Vagina (tissue), 2 donors: Measurements from ENCODE around the gene RNF31. TPM values are rescaled to one million over a fixed set of nuclear protein-coding genes. Genes with fewer than 3 reads are reported as not detected.
"Not testable (repeated sequence)": the region's sequence is repeated elsewhere in the genome, so short reads cannot be mapped to it uniquely, and the experiment has no call there.

Experiments
- DNase-seq, 2 donors: peaks; one replicate each; pipeline ENCODE4 v3.0.0-alpha.2; 2017; ENCODE audit errors: extremely low spot score in 2 of 2
- H3K27ac ChIP-seq: fragments of 200-600 bp; sonication (generic); one replicate; pipeline ENCODE4 v1.5.1; 2019
- H3K27me3 ChIP-seq: fragments of 200-600 bp; sonication (generic); one replicate; pipeline ENCODE4 v1.5.1; 2019
- H3K36me3 ChIP-seq, 2 donors: fragments of 200-600 bp; sonication (generic); one replicate each; pipeline ENCODE4 v1.5.1; 2017 to 2019
- H3K4me1 ChIP-seq: fragments of 200-600 bp; sonication (generic); one replicate; pipeline ENCODE4 v1.5.1; 2019
- H3K4me3 ChIP-seq, 2 donors: fragments of 200-600 bp; sonication (generic); 1 replicate in 1 of 2; 2 replicates in 1 of 2; pipeline ENCODE4 v1.5.1; 2016 to 2019
- H3K9me3 ChIP-seq: fragments of 200-600 bp; sonication (generic); one replicate; pipeline ENCODE4 v1.5.1; 2019
- POLR2A ChIP-seq, 2 donors: fragments of 450-650 bp; IDR thresholded peaks; one replicate each; pipeline ENCODE4 v1.6.1; 2017; ENCODE audit warnings: antibody characterized with exemption in 2 of 2, mild to moderate bottlenecking in 2 of 2, moderate library complexity in 2 of 2
- POLR2AphosphoS5 ChIP-seq, 2 donors: sonication (generic); formaldehyde crosslinking; IDR thresholded peaks; one replicate each; pipeline ENCODE4 v1.9.0; 2017; ENCODE audit warnings: antibody characterized with exemption in 2 of 2, mild to moderate bottlenecking in 2 of 2, low read depth in 1 of 2; ENCODE audit not compliant: insufficient read depth in 1 of 2
- intact Hi-C: fragments of 100-400 bp; cut with DNase I; formaldehyde crosslinking; loops from one replicate; pipeline ENCODE4 v1.15.1; 2023
- total RNA-seq: library from RNA; depleted of rRNA; stranded (reverse); fragments of >200 nt; gene quantifications from one replicate; pipeline ENCODE4 v1.2.3, GENCODE V29; 2016
- TF ChIP-seq, protein P1 (sequence below), 3 experiments: fragments of 450-650 bp in 2 of 3; fragments of 200-600 bp in 1 of 3; sonication (generic) in 1 of 3; IDR thresholded peaks; one replicate each; pipeline ENCODE4 v1.5.1; 2017 to 2019; ENCODE audit warnings: antibody characterized with exemption in 3 of 3, mild to moderate bottlenecking in 2 of 3, moderate library complexity in 2 of 3

The RNF31 gene
- total RNA-seq, 1 donor from 2014 or later, result 87.9 TPM

DNA sequence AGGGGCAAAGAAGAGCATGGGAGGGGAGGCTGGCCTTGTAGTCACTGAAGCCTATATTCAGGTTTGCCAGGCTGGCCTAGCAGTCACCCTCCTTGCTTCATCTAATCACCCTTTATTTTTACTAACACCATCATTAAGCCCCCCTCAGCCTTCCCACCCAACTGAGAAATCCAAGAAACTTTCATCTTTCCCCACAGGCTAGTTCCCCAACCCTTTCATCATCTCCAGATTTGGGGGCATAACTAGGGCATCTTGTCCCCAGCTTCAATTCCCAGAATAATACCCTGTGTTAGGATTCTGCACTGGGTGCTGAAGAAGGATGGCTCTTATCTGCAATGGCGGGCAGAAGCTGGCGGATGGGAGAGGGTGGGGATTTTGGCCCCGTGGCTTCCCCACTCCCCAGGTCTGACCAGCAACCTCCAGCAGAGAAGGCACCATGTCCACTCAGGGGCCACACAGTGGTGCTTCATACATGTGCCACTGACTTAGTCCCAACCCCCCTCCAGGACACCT lies 46.3 kb upstream of the RNF31 start:
- TF ChIP-seq, protein P1, sequence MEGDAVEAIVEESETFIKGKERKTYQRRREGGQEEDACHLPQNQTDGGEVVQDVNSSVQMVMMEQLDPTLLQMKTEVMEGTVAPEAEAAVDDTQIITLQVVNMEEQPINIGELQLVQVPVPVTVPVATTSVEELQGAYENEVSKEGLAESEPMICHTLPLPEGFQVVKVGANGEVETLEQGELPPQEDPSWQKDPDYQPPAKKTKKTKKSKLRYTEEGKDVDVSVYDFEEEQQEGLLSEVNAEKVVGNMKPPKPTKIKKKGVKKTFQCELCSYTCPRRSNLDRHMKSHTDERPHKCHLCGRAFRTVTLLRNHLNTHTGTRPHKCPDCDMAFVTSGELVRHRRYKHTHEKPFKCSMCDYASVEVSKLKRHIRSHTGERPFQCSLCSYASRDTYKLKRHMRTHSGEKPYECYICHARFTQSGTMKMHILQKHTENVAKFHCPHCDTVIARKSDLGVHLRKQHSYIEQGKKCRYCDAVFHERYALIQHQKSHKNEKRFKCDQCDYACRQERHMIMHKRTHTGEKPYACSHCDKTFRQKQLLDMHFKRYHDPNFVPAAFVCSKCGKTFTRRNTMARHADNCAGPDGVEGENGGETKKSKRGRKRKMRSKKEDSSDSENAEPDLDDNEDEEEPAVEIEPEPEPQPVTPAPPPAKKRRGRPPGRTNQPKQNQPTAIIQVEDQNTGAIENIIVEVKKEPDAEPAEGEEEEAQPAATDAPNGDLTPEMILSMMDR (IDR thresholded peaks at IDR 0.05), result no peak
- TF ChIP-seq POLR2A (IDR thresholded peaks at IDR 0.05) (no peak), POLR2AphosphoS5 (IDR thresholded peaks at IDR 0.05; ENCODE audit: insufficient read depth in 1 of 2, low read depth in 1 of 2) (no peak)
- DNase-seq, result no peak
- Histone ChIP-seq H3K4me3 (no peak overlapping the region), H3K9me3 (no peaks in the 10 kb centered on the region), H3K4me1 (no peaks in the 10 kb centered on the region), H3K36me3 (no peaks in the 10 kb centered on the region), H3K27ac (no peak overlapping the region), H3K27me3 (no peaks in the 10 kb centered on the region)
- intact Hi-C loops, result loop anchor here (5.0 kb wide), 1 partner anchor 44 kb away; no protein-coding TSS in a partner anchor

DNA sequence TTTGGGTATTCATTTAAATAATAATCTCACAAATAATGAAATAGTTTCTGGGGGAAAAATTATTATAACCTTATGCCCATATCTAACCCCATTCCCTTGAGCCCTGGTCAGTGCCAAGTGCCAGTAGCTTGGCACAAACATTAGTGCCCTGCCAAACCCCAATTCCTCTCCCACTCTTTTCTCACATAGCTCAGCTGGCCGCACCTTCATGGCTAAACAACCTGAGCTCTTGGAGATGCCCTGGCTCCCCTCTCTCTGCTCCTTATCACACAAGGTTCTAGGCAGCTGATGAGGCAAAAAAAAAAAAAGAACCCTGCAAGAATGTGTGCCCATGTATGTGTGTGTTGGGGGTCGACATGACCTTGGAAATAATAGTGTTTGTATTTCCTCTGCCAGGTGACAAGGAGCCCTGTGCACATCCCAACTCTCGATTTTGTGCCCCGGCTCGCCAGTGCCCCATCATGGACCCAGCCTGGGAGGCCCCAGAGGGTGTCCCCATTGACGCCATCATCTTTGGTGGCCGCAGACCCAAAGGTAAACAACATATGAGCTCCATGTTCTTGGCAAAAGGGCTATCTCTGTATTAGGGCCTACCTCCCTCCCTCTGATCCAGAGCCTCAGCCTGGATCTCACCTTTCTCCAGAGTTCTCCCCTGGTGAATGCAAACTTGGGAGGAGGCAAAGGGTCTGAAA lies 44.8 kb upstream of the RNF31 start:
- H3K4me1 ChIP-seq, result no peaks in the 10 kb centered on the region
- no peaks in the 10 kb centered on the region for H3K9me3 ChIP-seq
- DNase-seq, result no peak
- H3K4me3 ChIP-seq, result no peak overlapping the region
- no peaks in the 10 kb centered on the region for H3K27me3 ChIP-seq
- no peak overlapping the region for H3K27ac ChIP-seq
- intact Hi-C loops, result loop anchor here (5.0 kb wide), 1 partner anchor 45 kb away; no protein-coding TSS in a partner anchor
- H3K36me3 ChIP-seq, result no peaks in the 10 kb centered on the region
- TF ChIP-seq, protein P1 (IDR thresholded peaks at IDR 0.05), result no peak
- TF ChIP-seq POLR2A (IDR thresholded peaks at IDR 0.05) (no peak), POLR2AphosphoS5 (IDR thresholded peaks at IDR 0.05; ENCODE audit: insufficient read depth in 1 of 2, low read depth in 1 of 2) (no peak)

DNA sequence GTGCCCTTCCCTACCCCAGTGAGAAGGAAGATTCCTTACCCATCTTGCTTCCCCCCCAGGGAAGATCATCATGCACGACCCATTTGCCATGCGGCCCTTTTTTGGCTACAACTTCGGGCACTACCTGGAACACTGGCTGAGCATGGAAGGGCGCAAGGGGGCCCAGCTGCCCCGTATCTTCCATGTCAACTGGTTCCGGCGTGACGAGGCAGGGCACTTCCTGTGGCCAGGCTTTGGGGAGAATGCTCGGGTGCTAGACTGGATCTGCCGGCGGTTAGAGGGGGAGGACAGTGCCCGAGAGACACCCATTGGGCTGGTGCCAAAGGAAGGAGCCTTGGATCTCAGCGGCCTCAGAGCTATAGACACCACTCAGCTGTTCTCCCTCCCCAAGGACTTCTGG lies 43.8 kb upstream of the RNF31 start:
- no peak for DNase-seq
- no peaks in the 10 kb centered on the region for H3K36me3 ChIP-seq
- intact Hi-C loops, result loop anchor here (5.0 kb wide), 1 partner anchor 46 kb away; no protein-coding TSS in a partner anchor
- no peaks in the 10 kb centered on the region for H3K27me3 ChIP-seq
- H3K4me3 ChIP-seq, result no peak overlapping the region
- TF ChIP-seq, protein P1 (IDR thresholded peaks at IDR 0.05), result no peak
- no peak for TF ChIP-seq POLR2AphosphoS5 (IDR thresholded peaks at IDR 0.05; ENCODE audit: insufficient read depth in 1 of 2, low read depth in 1 of 2)
- no peak for TF ChIP-seq POLR2A (IDR thresholded peaks at IDR 0.05)
- H3K4me1 ChIP-seq, result no peaks in the 10 kb centered on the region
- no peaks in the 10 kb centered on the region for H3K9me3 ChIP-seq
- no peak overlapping the region for H3K27ac ChIP-seq

- DNase-seq, intact Hi-C loops, H3K4me3 ChIP-seq, H3K36me3 ChIP-seq, H3K27ac ChIP-seq, H3K27me3 ChIP-seq, H3K4me1 ChIP-seq, H3K9me3 ChIP-seq: not testable (repeated sequence)
These were observed 41.6 kb upstream of the RNF31 start for GRCh38 chr14:24105609-24106239.

DNA sequence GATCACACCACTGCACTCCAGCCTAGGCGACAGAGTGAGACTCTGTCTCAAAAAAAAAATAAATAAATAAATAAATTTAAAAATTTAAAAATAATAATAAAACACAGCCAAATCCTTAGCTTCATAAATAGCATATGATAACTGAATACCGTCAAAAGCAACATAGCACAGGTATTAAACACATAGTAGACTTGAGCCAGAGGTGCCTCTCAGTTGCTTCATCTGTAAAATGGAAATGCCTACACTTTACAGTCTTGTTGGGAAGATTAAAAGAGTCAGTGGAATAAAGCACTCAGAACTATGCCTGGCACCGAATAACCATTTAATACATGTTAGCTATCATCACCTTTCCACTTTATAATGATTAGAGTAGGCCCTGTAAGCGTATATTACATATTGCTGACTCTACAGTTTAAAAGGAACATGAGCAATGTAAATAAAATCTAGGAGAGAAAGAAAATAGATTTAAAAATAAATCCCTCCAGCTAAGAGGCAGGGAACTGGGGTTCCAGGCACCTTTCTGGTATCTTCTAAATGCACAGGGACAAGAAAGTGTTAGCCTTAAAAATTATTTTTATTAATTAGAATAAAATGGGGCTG lies 40.5 kb upstream of the RNF31 start:
- Histone ChIP-seq H3K27me3 (no peaks in the 10 kb centered on the region), H3K4me1 (no peaks in the 10 kb centered on the region), H3K27ac (no peak overlapping the region), H3K4me3 (no peak overlapping the region), H3K9me3 (no peaks in the 10 kb centered on the region), H3K36me3 (no peaks in the 10 kb centered on the region)
- no peak for DNase-seq
- no peak for TF ChIP-seq POLR2A (IDR thresholded peaks at IDR 0.05)
- TF ChIP-seq POLR2AphosphoS5 (IDR thresholded peaks at IDR 0.05; ENCODE audit: insufficient read depth in 1 of 2, low read depth in 1 of 2), result no peak
- TF ChIP-seq, protein P1 (IDR thresholded peaks at IDR 0.05), result no peak
- intact Hi-C loops, result no loop called here
